ENCODE measurements around the gene CPNE8.

GRCh38 chr12:38831715-38832114 lies 73.7 kb downstream of the CPNE8 start:
- TF ChIP-seq CTCF (IDR thresholded peaks at IDR 0.05 in 4 of 5, conservative IDR thresholded peaks at IDR 0.05 in 1 of 5) (no peak), POLR2A (IDR thresholded peaks at IDR 0.05) (no peak)
